ENCODE results near the gene LRRC1. TPM values are rescaled to one million over a fixed set of nuclear protein-coding genes. Genes with fewer than 3 reads are reported as not detected.

Gene LRRC1
- total and polyA plus RNA-seq, 2 of the 13 experiments (the other 11 are each of a cell fraction or from before 2014, with no cell fraction given): 15.6 to 27.7 TPM

DNA sequence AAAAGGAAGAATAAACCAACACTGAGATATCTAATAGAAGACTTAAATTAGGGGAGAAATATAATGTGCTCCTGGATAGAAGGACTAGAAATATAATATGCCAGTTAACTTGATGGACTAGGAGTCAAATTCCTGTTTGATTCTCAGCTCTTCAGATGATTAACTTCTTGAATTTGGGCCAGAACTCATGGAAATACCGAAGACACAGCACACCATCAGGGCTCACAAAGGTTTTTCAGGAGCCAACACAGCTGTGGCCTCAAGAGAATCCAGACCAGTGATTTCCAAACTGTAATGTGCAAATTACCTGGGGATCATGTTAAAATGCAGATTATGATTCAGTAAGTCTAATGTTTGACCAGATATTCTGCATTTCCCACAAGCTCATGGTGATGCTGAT is 33.8 kb upstream of the LRRC1 start:
- FAIRE-seq: no peak
- Histone ChIP-seq H4K20me1 (ENCODE audit: insufficient read depth, low read length) (no peaks in the 10 kb centered on the region), H3K4me1 (ENCODE audit: insufficient read depth, low read length) (peaks cover 6% of the 10 kb centered on the region), H3K4me3 (replicated peaks in 1 of 3; ENCODE audit: insufficient read depth in 1 of 3, low read depth in 2 of 3, low read length in 3 of 3) (no peak overlapping the region), H3K27ac (ENCODE audit: extremely low read length, insufficient read depth, low read length) (no peak overlapping the region), H3K9me3 (ENCODE audit: low read length) (no peaks in the 10 kb centered on the region), H3K27me3 (ENCODE audit: control insufficient read depth in 1 of 2, insufficient read depth in 2 of 2, low read length in 2 of 2) (no peaks in the 10 kb centered on the region), H3K9ac (ENCODE audit: insufficient read depth, low read depth, low read length) (no peak overlapping the region), H3K79me2 (ENCODE audit: insufficient read depth, low read length) (no peaks in the 10 kb centered on the region), H2AFZ (ENCODE audit: low read length) (no peak overlapping the region), H3K36me3 (replicated peaks in 1 of 2; ENCODE audit: control insufficient read depth in 1 of 2, insufficient read depth in 2 of 2, low read length in 2 of 2) (no peaks in the 10 kb centered on the region), H3K4me2 (ENCODE audit: low read depth, low read length) (no peak overlapping the region)
- ChIA-PET CTCF (ENCODE audit: low intra/inter-chr PET ratio, low total read pairs) (no interaction called here), POLR2A (interaction anchor here (1.4 kb wide), 1 partner anchor 32 kb away, joined by 4 read pairs; no protein-coding TSS in a partner anchor)
- TF ChIP-seq, protein P1, sequence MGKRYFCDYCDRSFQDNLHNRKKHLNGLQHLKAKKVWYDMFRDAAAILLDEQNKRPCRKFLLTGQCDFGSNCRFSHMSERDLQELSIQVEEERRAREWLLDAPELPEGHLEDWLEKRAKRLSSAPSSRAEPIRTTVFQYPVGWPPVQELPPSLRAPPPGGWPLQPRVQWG (CRISPR knock-in tag; IDR thresholded peaks at IDR 0.05; ENCODE audit: borderline replicate concordance, low read depth): no peak
- no peak for TF ChIP-seq BHLHE40 (IDR thresholded peaks at IDR 0.05; ENCODE audit: low read length)
- TF ChIP-seq JDP2 (CRISPR knock-in tag; IDR thresholded peaks at IDR 0.05; ENCODE audit: borderline replicate concordance): no peak
- TF ChIP-seq ZIK1 (CRISPR knock-in tag; IDR thresholded peaks at IDR 0.05; ENCODE audit: borderline replicate concordance, low read depth): no peak
- TF ChIP-seq MXD4 (CRISPR knock-in tag; IDR thresholded peaks at IDR 0.05): no peak
- TF ChIP-seq, protein P2, sequence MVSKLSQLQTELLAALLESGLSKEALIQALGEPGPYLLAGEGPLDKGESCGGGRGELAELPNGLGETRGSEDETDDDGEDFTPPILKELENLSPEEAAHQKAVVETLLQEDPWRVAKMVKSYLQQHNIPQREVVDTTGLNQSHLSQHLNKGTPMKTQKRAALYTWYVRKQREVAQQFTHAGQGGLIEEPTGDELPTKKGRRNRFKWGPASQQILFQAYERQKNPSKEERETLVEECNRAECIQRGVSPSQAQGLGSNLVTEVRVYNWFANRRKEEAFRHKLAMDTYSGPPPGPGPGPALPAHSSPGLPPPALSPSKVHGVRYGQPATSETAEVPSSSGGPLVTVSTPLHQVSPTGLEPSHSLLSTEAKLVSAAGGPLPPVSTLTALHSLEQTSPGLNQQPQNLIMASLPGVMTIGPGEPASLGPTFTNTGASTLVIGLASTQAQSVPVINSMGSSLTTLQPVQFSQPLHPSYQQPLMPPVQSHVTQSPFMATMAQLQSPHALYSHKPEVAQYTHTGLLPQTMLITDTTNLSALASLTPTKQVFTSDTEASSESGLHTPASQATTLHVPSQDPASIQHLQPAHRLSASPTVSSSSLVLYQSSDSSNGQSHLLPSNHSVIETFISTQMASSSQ (IDR thresholded peaks at IDR 0.05; ENCODE audit: low read depth): no peak
- TF ChIP-seq, protein P2 (CRISPR knock-in tag; IDR thresholded peaks at IDR 0.05; ENCODE audit: borderline replicate concordance): no peak
- DNase-seq (ENCODE audit: low spot score): no peak
- in situ Hi-C loops (cut with HindIII; ENCODE audit: extremely low pct_ligation_motif_present, low pct_unique_long_range_greater_than_20kb) (no loop called here), intact Hi-C loops (cut with micrococcal nuclease; ENCODE audit: unreplicated experiment) (no loop called here)
- ATAC-seq: no peak
- 12% methylated on average over 1 of the region's 1 CpG for WGBS (ENCODE audit: low lambda C conversion rate)
- BruUV-seq (replicated peaks): no TSS peak

Measured in HepG2 (cell line).